ENCODE data around the gene POLR1B. TPM values are rescaled to one million over a fixed set of nuclear protein-coding genes. Genes with fewer than 3 reads are reported as not detected.
"Not testable (repeated sequence)": the region's sequence is repeated elsewhere in the genome, so short reads cannot be mapped to it uniquely, and the experiment has no call there.

The POLR1B gene
- total and polyA plus RNA-seq, 2 of the 13 experiments (the other 11 are each of a cell fraction or from before 2014, with no cell fraction given) = 18.3 to 46.0 TPM

- H3K4me1 ChIP-seq (ENCODE audit: insufficient read depth, low read length); H3K9ac ChIP-seq (ENCODE audit: insufficient read depth, low read depth, low read length); H3K4me3 ChIP-seq (replicated peaks in 1 of 3; ENCODE audit: insufficient read depth in 1 of 3, low read depth in 2 of 3, low read length in 3 of 3); H3K36me3 ChIP-seq (replicated peaks in 1 of 2; ENCODE audit: control insufficient read depth in 1 of 2, insufficient read depth in 2 of 2, low read length in 2 of 2); BruUV-seq (replicated peaks); H3K9me3 ChIP-seq (ENCODE audit: low read length); H3K27ac ChIP-seq (ENCODE audit: extremely low read length, insufficient read depth, low read length); H2AFZ ChIP-seq (ENCODE audit: low read length); H3K79me2 ChIP-seq (ENCODE audit: insufficient read depth, low read length); H3K27me3 ChIP-seq (ENCODE audit: control insufficient read depth in 1 of 2, insufficient read depth in 2 of 2, low read length in 2 of 2); H4K20me1 ChIP-seq (ENCODE audit: insufficient read depth, low read length); FAIRE-seq; H3K4me2 ChIP-seq (ENCODE audit: low read depth, low read length); in situ Hi-C loops (cut with HindIII; ENCODE audit: extremely low pct_ligation_motif_present, low pct_unique_long_range_greater_than_20kb); intact Hi-C loops (cut with micrococcal nuclease; ENCODE audit: unreplicated experiment): not testable (repeated sequence)
- ChIA-PET POLR2A (interaction anchor here (0.6 kb wide), 1 partner anchor 18 kb away, joined by 3 read pairs; no protein-coding TSS in a partner anchor), CTCF (ENCODE audit: low intra/inter-chr PET ratio, low total read pairs) (interaction anchor here (1.8 kb wide), 1 partner anchor 20 kb away, joined by 5 read pairs; no protein-coding TSS in a partner anchor)
- peak; percentile 91 for ATAC-seq
- DNase-seq (ENCODE audit: low spot score) = peak; percentile 60
- WGBS (ENCODE audit: low lambda C conversion rate) = 64% methylated on average over 10 of the region's 10 CpGs
- 0 out of 4 replicates have a peak, but pooled peaks of 1 of the 2 experiments have one; percentile 19 for TF ChIP-seq HMGXB4 (CRISPR knock-in tag; IDR thresholded peaks at IDR 0.05; ENCODE audit: borderline replicate concordance in 1 of 2, low read depth in 1 of 2)
- TF ChIP-seq TFE3 (CRISPR knock-in tag; IDR thresholded peaks at IDR 0.05) = 0 out of 2 replicates have a peak, but pooled peaks have one; percentile 34
- peak; percentile 47; the same call in 1 of the 2 replicates for TF ChIP-seq ZMYM4 (CRISPR knock-in tag; IDR thresholded peaks at IDR 0.05)
- peak; percentile 84 for TF ChIP-seq BHLHE40 (IDR thresholded peaks at IDR 0.05; ENCODE audit: low read length)
- TF ChIP-seq ARID5B (CRISPR knock-in tag; IDR thresholded peaks at IDR 0.05) = 0 out of 2 replicates have a peak, but pooled peaks have one; percentile 12
- peak; percentile 62; the same call in 1 of the 2 replicates for TF ChIP-seq SMC3 (IDR thresholded peaks at IDR 0.05; ENCODE audit: low read length)
- TF ChIP-seq HOMEZ (CRISPR knock-in tag; IDR thresholded peaks at IDR 0.05; ENCODE audit: low read depth) = peak; percentile 61; the same call in 1 of the 2 replicates
- TF ChIP-seq MAX (IDR thresholded peaks at IDR 0.05) = 0 out of 2 replicates have a peak, but pooled peaks have one; percentile 17
- TF ChIP-seq USF2 (IDR thresholded peaks at IDR 0.05; ENCODE audit: low read depth, low read length) = 0 out of 2 replicates have a peak, but pooled peaks have one; percentile 19
- peak; percentile 29; the same call in 1 of the 2 replicates for TF ChIP-seq USF2 (CRISPR knock-in tag; IDR thresholded peaks at IDR 0.05; ENCODE audit: borderline replicate concordance)
These were observed 41.3 kb upstream of the POLR1B start for GRCh38 chr2:112500850-112501484.

Measured in HepG2 (cell line).